ENCODE data around the gene CHP1.
A peak's percentile ranks its signal among the peaks of the same experiment; 100 is the strongest.

The CHP1 gene

GRCh38 chr15:41323611-41324010, 92.5 kb downstream of the CHP1 start:
- no peak overlapping the region for H3K4me3 ChIP-seq (ENCODE audit: low read length)
- DNase-seq (ENCODE audit: low read depth), result no peak
- no peak for TF ChIP-seq CTCF (IDR thresholded peaks at IDR 0.05; ENCODE audit: insufficient read depth, low read depth, low read length, missing control alignments)

- peak overlapping the region; percentile 94 for H3K4me3 ChIP-seq (ENCODE audit: low read length)
- no peak for DNase-seq (ENCODE audit: low read depth)
- TF ChIP-seq CTCF (IDR thresholded peaks at IDR 0.05; ENCODE audit: insufficient read depth, low read depth, low read length, missing control alignments), result no peak
These were observed 100.2 kb downstream of the CHP1 start for GRCh38 chr15:41331281-41331680.

All from epithelial cell of esophagus (primary cell).